ENCODE measurements around the gene TNC. TPM values are rescaled to one million over a fixed set of nuclear protein-coding genes. Genes with fewer than 3 reads are reported as not detected.

The TNC gene
- total RNA-seq, 1 donor from 2014 or later: 21.5 TPM

DNA sequence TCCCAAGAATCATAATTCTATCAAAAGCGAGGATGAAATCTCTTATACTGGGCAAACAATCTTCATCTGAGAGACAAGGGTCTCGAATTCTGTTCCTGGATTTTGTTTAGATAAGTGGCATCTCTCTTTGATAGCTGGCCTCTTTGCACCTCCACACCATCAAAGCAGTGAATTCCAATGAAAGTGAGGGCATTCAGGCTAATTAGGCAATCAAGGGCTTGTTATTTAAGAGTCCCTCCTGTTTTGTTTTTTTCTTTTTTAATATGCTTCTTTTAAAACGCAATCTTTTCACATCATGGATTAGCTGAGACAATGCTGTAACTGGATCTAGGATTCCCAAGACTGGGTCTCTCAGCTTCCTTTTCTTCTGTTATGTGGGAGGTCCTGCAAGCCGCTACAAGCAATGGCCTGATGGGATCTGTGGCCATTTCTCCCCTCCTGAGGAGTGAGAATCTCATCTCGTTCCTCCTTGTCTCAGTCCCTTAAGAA, 67.9 kb downstream of the TNC start:
- Mint-ChIP-seq H3K36me3 (no peaks in the 10 kb centered on the region), H3K4me3 (no peak overlapping the region), H3K9me3 (no peaks in the 10 kb centered on the region), H3K27ac (peak overlapping the region; percentile 45), H3K27me3 (ENCODE audit: low read depth) (no peaks in the 10 kb centered on the region), H3K4me1 (peaks cover 8% of the 10 kb centered on the region)
- TF ChIP-seq, protein P1, sequence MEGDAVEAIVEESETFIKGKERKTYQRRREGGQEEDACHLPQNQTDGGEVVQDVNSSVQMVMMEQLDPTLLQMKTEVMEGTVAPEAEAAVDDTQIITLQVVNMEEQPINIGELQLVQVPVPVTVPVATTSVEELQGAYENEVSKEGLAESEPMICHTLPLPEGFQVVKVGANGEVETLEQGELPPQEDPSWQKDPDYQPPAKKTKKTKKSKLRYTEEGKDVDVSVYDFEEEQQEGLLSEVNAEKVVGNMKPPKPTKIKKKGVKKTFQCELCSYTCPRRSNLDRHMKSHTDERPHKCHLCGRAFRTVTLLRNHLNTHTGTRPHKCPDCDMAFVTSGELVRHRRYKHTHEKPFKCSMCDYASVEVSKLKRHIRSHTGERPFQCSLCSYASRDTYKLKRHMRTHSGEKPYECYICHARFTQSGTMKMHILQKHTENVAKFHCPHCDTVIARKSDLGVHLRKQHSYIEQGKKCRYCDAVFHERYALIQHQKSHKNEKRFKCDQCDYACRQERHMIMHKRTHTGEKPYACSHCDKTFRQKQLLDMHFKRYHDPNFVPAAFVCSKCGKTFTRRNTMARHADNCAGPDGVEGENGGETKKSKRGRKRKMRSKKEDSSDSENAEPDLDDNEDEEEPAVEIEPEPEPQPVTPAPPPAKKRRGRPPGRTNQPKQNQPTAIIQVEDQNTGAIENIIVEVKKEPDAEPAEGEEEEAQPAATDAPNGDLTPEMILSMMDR (IDR thresholded peaks at IDR 0.05; ENCODE audit: unreplicated experiment): no peak
- no peak for DNase-seq (ENCODE audit: low spot score in 2 of 2, unreplicated experiment in 2 of 2)

DNA sequence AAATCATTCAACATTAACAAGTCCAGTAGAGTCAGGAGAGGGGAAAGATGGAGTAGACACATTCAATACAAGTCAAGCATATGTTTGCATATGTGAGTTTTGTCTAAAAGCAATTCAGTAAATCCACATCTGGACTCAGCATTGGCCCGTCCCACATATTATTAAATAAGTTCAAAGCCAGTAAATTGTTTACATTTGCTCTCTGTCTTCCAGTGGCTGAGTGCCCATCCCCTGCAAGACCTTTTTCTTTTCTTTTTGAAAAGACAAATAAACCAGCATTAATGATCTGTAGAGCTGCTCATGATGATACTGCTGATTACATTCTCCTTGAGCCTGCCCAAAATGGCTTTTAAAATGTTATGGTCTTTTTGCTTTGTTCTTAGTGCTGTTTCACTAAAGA, 71.1 kb downstream of the TNC start:
- H3K27me3 Mint-ChIP-seq (ENCODE audit: low read depth): no peaks in the 10 kb centered on the region
- H3K27ac Mint-ChIP-seq: no peak overlapping the region
- TF ChIP-seq, protein P1 (IDR thresholded peaks at IDR 0.05; ENCODE audit: unreplicated experiment): no peak
- no peak overlapping the region for H3K4me3 Mint-ChIP-seq
- DNase-seq (ENCODE audit: low spot score in 2 of 2, unreplicated experiment in 2 of 2): no peak
- peaks cover 9% of the 10 kb centered on the region for H3K4me1 Mint-ChIP-seq
- no peaks in the 10 kb centered on the region for H3K9me3 Mint-ChIP-seq
- H3K36me3 Mint-ChIP-seq: no peaks in the 10 kb centered on the region

GRCh38 chr9:115046199-115046598, 71.8 kb downstream of the TNC start:
- DNase-seq (ENCODE audit: low spot score in 2 of 2, unreplicated experiment in 2 of 2): no peak
- no peaks in the 10 kb centered on the region for H3K27me3 Mint-ChIP-seq (ENCODE audit: low read depth)
- H3K36me3 Mint-ChIP-seq: no peaks in the 10 kb centered on the region
- H3K9me3 Mint-ChIP-seq: no peaks in the 10 kb centered on the region
- TF ChIP-seq, protein P1 (IDR thresholded peaks at IDR 0.05; ENCODE audit: unreplicated experiment): no peak
- H3K4me3 Mint-ChIP-seq: no peak overlapping the region
- no peak overlapping the region for H3K27ac Mint-ChIP-seq
- H3K4me1 Mint-ChIP-seq: peaks cover 9% of the 10 kb centered on the region

GRCh38 chr9:115043632-115044031, 74.3 kb downstream of the TNC start:
- DNase-seq (ENCODE audit: low spot score in 2 of 2, unreplicated experiment in 2 of 2): no peak
- TF ChIP-seq, protein P1 (IDR thresholded peaks at IDR 0.05; ENCODE audit: unreplicated experiment): no peak
- H3K4me1 Mint-ChIP-seq: peaks cover 1% of the 10 kb centered on the region
- H3K36me3 Mint-ChIP-seq: no peaks in the 10 kb centered on the region
- H3K4me3 Mint-ChIP-seq: no peak overlapping the region
- H3K27ac Mint-ChIP-seq: no peak overlapping the region
- no peaks in the 10 kb centered on the region for H3K9me3 Mint-ChIP-seq
- no peaks in the 10 kb centered on the region for H3K27me3 Mint-ChIP-seq (ENCODE audit: low read depth)

DNA sequence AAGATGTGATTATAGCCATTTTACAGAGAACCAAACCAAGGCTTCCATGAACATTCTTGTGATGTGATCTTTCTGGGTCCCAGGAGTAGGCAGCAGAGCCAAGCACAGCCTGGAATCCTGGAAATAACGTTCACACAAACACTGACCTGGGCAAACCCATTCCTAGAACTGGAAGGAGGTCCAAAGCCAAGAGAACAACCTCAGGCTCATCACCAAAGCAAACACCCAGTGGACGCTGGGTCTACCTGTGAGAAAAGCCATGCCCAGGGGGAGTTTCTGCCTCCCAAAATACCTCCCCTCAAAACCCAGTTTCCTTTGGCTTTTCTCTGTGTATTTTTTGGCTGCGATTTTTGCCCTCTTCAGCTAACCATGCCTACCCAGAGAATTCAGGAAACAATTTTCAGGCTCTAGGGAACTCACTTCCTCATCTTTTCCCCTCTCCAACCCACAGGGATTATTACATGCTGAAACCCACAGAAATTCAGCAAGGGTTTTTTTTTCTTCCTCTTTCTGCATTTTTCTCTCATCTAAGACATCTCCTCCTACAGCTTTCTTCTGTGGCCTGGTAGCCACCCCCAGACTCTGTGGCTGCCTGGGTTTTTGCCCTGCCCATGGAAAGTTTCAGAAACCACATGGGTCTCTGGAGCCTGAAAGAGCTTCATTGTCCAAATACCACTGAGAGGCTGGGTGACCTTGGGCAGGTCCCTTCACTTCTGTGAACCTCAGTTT, 75.0 kb downstream of the TNC start:
- DNase-seq (ENCODE audit: low spot score in 2 of 2, unreplicated experiment in 2 of 2): no peak
- TF ChIP-seq, protein P1 (IDR thresholded peaks at IDR 0.05; ENCODE audit: unreplicated experiment): no peak
- Mint-ChIP-seq H3K27me3 (ENCODE audit: low read depth) (no peaks in the 10 kb centered on the region), H3K27ac (no peak overlapping the region), H3K36me3 (no peaks in the 10 kb centered on the region), H3K9me3 (no peaks in the 10 kb centered on the region), H3K4me3 (no peak overlapping the region), H3K4me1 (peaks cover 1% of the 10 kb centered on the region)
